A549 (cell line): Measurements from ENCODE around the gene GLRA1.

ENCODE experiments used
- BHLHE40 ChIP-seq: IDR thresholded peaks from 2 replicates; pipeline ENCODE4 v1.6.1; 2012; ENCODE audit warnings: low read depth, low read length, inconsistent platforms
- EP300 ChIP-seq, 2 experiments: fragments of >200 bp; sonication (Bioruptor Twin); formaldehyde crosslinking; IDR thresholded peaks; 2 replicates in 1 of 2; 3 replicates in 1 of 2; pipeline ENCODE4 v1.6.1; 2016 to 2017
- HDAC2 ChIP-seq: fragments of 200-600 bp; sonication (generic); IDR thresholded peaks from 2 replicates; pipeline ENCODE4 v1.6.1; 2016
- JUNB ChIP-seq: fragments of >200 bp; sonication (Bioruptor Twin); formaldehyde crosslinking; IDR thresholded peaks from 2 replicates; pipeline ENCODE4 v1.6.1; 2016
- KDM1A ChIP-seq: fragments of 200-600 bp; sonication (generic); IDR thresholded peaks from 2 replicates; pipeline ENCODE4 v1.6.1; 2016; ENCODE audit warnings: low read depth, mild to moderate bottlenecking
- MAFK ChIP-seq: fragments of 450-650 bp; IDR thresholded peaks from 2 replicates; pipeline ENCODE4 v1.6.1; 2014; ENCODE audit not compliant: partially characterized antibody
- MAX ChIP-seq: IDR thresholded peaks from 2 replicates; pipeline ENCODE4 v1.6.1; 2012
- POLR2A ChIP-seq: IDR thresholded peaks from 2 replicates; pipeline ENCODE4 v1.6.1; 2012; ENCODE audit warnings: mild to moderate bottlenecking, low read length
- RAD21 ChIP-seq, 2 experiments: fragments of >200 bp in 1 of 2; sonication (Bioruptor Twin) in 1 of 2; formaldehyde crosslinking in 1 of 2; IDR thresholded peaks in 1 of 2; conservative IDR thresholded peaks in 1 of 2; 2 replicates in 1 of 2; 3 replicates in 1 of 2; pipeline ENCODE4 v1.6.1; 2012 to 2018; ENCODE audit warnings: inconsistent platforms in 1 of 2
- SMC3 ChIP-seq: fragments of >200 bp; sonication (Bioruptor Twin); formaldehyde crosslinking; IDR thresholded peaks from 3 replicates; pipeline ENCODE4 v1.6.1; 2018; ENCODE audit warnings: inconsistent platforms
- TF ChIP-seq, protein P1 (sequence below): fragments of >200 bp; sonication (Bioruptor Twin); formaldehyde crosslinking; IDR thresholded peaks from 3 replicates; pipeline ENCODE4 v1.5.1; 2016

GRCh38 chr5:151931260-151931659 lies 6.6 kb upstream of the GLRA1 start:
- TF ChIP-seq, protein P1, sequence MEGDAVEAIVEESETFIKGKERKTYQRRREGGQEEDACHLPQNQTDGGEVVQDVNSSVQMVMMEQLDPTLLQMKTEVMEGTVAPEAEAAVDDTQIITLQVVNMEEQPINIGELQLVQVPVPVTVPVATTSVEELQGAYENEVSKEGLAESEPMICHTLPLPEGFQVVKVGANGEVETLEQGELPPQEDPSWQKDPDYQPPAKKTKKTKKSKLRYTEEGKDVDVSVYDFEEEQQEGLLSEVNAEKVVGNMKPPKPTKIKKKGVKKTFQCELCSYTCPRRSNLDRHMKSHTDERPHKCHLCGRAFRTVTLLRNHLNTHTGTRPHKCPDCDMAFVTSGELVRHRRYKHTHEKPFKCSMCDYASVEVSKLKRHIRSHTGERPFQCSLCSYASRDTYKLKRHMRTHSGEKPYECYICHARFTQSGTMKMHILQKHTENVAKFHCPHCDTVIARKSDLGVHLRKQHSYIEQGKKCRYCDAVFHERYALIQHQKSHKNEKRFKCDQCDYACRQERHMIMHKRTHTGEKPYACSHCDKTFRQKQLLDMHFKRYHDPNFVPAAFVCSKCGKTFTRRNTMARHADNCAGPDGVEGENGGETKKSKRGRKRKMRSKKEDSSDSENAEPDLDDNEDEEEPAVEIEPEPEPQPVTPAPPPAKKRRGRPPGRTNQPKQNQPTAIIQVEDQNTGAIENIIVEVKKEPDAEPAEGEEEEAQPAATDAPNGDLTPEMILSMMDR = no peak
- TF ChIP-seq POLR2A = no peak
- TF ChIP-seq EP300 (IDR thresholded peaks at IDR 0.05) = no peak
- no peak for TF ChIP-seq HDAC2
- no peak for TF ChIP-seq SMC3
- no peak for TF ChIP-seq JUNB
- no peak for TF ChIP-seq MAX
- no peak for TF ChIP-seq KDM1A
- TF ChIP-seq MAFK = peak; percentile 41
- TF ChIP-seq BHLHE40 = no peak
- TF ChIP-seq RAD21 (conservative IDR thresholded peaks at IDR 0.05 in 1 of 2, IDR thresholded peaks at IDR 0.05 in 1 of 2) = no peak
